Activated T-cell treated with anti-CD3 and anti-CD28 coated beads for 1 hour (primary cell): ENCODE results near the gene TMEM86B.
A peak's percentile ranks its signal among the peaks of the same experiment; 100 is the strongest.

Source experiments
- DNase-seq: peaks from one replicate; pipeline ENCODE4 v3.0.0-alpha.2; 2020; ENCODE audit warnings: low read depth

The TMEM86B gene, protein sequence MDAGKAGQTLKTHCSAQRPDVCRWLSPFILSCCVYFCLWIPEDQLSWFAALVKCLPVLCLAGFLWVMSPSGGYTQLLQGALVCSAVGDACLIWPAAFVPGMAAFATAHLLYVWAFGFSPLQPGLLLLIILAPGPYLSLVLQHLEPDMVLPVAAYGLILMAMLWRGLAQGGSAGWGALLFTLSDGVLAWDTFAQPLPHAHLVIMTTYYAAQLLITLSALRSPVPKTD

DNA sequence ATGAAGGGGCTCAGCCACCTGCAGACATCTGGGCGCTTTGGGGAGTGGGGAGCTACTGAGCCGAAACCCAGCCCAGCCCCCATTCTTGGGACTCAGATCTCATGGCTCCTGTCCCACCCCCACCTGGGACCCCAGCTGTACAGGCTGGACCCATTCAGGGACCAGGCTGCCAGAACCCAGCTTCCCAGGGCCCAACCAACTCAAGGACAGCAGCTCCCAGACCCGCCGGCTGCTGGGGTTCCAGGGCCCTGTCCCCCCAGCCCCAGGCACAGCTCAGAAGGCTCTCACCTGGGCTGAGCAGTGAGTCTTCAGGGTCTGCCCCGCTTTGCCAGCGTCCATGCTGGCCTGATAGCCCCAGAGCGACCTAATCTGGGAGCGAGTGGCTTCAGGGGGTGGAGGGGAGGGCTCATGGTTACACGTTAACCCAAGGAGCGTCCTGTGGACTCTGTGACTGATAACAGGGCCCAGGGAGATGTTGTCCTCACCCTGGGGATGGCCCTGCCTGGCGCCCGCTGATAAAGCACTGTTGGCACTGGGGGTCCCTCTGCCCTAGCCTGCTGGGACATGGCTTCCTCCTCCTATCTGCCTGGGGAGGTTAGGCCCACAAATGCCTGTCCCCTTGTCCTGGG lies at the start of gene TMEM86B:
TSS of gene TMEM86B (minus strand) at position 361 of the 629 bp plus-strand sequence. CDS start at position 339, 22 bp downstream.
- no peak for DNase-seq

DNA sequence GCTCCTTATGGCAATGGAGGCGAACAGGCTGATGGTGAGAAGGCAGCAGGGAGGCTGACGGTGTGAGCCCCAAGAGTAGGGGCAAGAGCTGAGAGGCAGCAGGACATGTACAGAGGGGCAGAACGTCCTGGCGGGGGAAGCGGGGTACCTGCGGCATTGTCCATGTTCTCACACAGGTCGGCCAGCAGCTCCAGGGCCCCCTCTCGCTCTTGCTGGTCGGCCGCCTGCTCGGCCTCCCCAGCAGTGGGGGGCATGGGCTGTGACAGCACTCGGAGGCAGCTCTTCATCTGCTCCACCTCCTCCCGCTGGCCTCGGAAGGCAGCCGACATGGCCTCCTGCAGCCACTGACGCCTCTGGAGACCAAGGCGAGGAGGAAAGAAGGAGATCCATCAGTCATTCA lies 48.9 kb upstream of the TMEM86B start:
- DNase-seq = no peak

DNA sequence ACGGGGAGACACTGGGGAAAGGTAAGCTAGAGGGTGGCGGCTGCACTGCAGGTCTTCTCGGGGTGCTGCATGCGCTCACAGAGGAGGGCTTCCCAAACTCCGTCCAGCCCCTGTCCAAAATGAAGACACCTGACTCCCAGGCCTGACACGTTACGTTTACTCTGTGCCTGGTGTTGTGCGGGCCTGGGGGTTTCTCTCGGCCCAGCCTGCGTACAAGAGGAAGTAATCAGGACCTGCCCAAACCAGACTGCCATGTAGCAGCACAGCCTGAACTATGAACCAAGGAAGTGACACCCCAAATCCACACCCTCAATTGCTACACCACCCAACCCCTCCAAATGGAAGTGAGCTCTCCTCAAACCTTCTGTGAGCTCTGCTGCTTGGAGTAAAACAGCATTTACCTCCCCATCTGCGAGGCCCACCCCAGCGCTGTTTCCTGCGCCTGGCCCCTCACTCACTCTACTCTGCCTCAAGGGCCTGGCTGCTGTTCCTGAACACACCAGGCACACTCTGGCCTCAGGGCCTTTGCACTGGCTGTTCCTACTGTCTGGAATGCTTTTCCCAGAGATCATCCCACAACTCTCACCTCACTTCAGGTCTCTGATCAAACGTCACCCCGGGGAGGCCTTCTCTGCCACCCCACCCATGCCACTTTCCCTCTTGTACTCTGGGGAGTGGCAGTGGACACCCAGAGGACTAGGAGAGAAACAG lies 48.3 kb upstream of the TMEM86B start:
- DNase-seq = no peak

DNA sequence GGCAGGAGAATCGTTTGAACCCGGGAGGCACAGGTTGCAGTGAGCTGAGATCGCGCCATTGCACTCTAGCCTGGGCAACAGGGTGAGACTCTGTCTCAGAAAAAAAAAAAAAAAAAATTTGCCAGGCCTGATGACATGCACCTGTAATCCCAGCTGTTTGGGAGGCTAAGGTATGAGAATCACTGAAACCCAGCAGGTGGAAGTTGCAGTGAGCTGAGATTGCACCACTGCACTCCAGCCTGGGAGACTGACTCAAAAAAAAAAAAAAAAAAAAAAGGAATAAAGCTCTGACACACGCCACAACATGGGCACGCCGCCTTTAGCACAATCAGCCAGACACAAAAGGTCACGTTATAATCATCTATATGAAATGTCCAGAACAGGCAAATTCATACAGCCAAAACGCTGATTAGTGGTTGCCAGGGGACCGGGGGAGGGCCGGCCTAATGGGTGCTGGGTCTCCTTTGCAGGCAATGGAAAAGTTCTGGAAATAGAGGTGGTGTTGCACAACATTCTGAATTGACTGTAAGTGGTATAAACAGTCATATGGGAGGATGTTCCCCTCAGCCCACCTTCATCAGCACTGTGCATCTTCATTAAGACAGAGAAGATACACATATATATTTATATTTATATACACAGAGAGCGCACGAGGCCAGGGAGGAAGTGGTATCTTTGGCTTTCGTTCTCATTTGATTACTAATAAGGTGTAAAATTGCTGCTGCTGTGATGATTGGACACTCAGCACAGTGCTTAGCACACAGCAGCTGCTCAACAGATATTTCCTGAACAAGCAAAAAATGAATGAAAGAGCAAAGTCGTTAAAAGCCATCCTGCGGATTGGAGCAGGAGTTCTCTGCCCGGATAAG lies 47.5 kb upstream of the TMEM86B start:
- DNase-seq = no peak

DNA sequence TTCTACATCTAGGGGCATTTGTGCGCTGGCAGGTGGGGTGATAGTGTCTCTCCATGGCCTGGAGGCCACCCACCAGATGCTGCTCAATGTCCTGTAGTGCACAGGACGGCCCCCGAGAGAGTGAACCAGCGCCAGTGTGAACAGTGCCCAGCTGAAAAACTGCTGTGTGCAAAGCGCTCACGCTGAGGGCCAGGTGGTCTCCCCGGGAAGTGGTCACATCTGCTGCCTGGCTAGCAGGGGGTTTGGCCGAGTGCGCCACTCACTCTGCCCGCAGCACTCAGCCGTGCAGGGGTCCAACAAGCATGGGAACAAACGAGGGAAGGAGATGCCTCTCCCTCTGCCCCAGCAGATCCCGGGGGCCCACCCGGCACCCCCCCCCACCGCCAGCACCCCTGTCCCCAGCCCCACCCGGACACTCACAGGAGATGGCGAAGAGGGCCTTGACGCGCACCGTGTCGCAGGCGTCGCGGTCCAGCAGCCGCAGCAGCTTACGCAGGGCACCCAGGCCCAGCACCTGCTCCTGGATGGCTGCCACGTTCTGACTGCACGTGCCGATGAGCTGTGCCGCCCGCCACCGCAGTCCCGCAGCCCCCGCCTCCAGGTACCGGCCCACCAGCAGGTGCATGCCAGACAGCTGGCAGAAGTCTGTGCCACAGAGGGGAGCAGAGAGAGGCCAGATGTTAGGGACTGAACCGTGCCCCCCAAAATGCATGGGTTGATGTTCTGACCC lies 45.6 kb upstream of the TMEM86B start:
- DNase-seq = no peak

DNA sequence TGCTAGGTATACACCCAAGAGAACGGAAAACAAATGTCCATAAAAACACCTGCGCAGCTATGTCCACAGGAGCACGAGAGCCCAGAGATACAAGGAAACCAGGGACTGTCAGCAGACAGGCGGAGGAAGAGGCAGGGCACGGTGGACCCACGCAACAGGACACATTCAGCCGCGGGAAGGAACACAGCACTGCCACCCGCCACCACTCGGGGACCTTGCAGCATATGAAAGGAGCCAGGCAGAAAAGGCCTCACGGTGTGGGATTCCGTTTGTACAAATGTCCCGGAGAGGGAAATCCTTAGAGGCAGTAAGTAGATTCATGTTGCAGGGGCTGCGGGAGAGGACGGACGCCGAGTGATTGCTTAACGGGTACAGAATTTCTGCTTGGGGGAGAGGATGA lies 43.6 kb upstream of the TMEM86B start:
- DNase-seq = no peak

DNA sequence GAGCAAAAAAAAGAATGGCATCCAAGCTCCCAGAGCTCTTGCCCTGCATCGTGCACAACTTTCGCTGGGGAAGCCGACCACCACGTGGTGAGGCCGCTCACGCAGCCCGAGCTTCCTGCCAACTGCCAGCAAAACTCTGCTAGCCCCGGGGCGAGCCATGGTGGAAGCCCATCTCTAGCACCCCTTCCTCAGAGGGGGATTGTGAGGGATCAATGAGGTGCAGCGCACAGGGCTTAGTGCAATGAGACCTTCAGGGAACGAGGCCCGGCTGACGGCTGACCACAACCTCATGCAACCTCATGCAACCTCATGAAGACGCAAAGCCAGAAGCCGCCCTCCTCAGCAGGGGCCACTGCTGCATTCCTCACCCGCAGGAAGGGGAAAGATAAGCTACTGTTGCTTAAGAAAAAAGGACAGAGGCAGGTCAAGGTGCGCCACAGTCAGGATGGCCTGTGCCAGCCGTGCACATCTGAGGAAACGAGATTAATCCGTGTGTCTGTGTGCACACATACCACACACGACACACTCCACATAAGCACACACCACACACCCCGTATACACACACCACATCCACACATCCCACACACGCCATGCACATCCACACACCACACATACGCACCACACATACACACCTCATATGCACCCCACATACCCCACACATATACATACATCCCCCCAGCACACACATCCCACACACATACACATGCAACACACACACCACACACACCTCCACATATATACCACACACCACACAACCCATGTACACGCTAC lies 41.8 kb upstream of the TMEM86B start:
- DNase-seq = no peak

DNA sequence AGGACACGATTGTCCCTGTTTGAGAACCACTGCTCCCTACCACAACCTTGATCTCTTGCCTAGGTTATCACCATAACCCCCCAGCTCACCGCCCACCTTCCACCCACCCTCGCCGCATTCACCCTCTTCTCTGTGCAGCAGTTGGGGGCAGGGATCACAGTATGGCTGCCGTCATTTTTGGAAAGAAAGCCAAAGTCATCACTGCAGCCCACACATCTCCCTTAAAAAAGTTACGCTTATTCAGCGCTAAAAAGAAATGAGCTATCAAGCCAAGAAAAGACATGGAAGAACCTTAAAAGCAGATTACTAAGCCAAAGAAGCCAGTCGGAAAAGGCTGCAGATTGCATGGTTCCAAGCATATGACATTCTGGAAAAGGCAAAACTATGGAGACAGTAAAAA lies 40.7 kb upstream of the TMEM86B start:
- DNase-seq = no peak

DNA sequence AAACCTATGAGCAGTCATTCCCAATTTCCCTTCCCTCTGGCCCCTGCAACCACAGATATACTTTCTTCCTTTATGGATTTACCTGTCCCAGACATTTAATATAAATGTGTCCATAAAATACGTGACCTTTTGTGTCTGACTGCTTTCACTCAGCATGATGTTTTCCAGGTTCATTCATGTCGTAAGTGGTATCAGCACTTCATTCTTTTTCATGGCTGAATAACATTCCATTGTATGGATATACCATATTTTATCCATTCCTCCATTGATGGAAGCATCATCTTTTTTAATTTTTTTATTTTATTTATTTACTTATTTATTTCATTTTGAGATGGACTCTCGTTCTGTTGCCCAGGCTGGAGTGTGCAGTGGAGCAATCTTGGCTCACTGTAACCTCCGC lies 38.3 kb upstream of the TMEM86B start:
- DNase-seq = no peak

DNA sequence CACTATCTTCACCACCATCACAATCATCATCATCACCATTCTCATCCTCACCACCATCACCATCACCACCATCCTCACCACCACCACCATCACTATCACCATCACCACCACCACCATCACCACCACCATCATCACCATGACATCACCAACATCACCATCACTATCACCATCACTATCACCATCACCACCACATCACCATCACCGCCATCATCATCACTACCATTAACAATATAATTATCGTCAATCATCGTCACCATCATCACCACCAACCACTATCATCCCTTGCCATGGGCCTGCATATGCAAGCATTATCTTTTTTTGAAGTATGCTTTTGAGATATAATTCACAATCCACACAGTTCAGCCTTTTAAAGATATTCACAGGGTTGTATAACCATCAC lies 37.8 kb upstream of the TMEM86B start:
- DNase-seq = no peak

DNA sequence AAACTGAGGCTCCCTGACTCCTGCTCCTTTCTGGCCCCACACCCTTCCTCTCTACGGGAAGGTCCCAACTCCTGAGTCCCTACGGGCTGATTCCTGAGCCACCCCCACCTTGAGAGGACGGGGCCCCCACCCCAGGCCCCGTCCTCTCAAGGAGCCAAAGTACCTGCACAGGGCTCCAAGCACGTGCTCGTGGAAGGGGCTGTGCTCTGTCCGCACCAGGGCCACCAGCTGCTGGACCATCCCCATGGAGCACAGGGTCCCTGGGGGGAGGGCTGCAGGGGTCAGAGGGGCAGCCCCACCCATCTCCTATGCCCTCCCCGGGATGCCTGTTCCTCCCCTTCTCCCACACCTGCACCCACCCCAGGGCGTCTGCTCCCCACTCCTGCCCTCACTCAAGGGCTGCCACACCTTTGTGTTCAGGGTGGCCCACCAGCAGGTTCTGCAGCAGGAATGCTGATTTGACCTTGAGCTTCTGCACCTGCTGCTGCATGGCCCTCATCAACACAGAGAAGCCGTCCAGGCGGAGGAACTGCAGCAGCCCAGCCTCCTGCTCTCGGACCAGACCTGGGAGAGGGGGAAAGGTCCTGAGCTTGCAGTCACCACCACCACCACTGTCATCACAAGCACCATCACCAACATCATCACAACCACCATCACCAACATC lies 37.3 kb upstream of the TMEM86B start:
- no peak for DNase-seq

DNA sequence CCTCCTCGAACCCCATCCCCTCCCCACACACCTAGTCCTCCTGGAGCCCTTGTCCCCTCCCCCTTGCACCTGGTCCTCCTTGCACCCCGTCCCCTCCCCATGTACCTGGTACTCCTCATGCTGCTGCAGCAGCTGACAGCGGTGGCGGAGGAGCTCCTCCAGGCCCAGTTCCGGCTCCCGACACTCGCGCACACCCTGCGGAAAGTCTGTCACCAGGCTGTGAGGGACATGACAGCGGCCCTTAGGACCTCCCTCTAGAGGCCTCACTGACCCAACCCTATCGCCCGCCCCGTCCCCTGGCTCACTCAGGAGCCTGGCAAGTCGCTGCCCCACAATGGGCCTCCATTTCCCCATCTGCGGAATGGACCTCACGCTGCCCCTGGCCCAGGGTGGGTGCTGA lies 36.6 kb upstream of the TMEM86B start:
- no peak for DNase-seq

DNA sequence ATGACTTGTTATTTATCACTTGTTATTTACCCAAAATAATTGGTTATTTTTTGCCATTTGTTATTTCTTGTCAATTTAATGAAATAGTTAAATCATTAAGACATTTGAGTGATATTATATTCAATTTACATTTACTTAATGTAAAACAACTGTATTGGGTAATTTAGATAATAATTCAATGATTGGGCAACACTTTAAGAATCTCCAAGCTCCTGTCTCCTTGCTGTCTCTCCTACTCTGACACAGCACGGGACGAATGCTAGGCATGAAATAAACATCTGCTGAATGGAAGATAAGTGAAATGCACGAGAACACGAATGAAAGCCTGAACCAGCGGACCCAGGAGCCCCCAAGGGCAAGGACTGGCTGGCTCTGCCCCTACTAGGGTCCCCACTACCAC lies 36.0 kb upstream of the TMEM86B start:
- DNase-seq = no peak

DNA sequence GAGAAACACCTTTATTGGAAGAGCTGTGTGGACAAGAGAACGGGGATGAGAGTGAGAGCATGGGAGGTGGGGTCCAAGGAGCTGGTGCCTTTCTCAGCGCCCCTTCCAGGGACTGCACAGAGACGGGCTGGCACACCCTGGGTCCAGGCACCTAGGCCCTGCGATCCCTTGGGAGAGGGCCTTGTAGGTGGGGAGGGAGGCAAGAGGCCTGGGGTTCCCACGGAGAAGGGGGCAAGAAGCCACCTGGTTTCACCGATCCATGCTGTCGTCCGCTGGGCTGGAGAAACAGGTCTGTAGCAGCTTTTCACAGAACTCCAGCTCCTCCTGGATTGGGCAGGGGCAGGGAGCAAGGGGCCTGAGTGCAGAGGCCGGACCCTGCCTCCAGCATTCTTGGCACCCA lies 33.8 kb upstream of the TMEM86B start:
- no peak for DNase-seq

DNA sequence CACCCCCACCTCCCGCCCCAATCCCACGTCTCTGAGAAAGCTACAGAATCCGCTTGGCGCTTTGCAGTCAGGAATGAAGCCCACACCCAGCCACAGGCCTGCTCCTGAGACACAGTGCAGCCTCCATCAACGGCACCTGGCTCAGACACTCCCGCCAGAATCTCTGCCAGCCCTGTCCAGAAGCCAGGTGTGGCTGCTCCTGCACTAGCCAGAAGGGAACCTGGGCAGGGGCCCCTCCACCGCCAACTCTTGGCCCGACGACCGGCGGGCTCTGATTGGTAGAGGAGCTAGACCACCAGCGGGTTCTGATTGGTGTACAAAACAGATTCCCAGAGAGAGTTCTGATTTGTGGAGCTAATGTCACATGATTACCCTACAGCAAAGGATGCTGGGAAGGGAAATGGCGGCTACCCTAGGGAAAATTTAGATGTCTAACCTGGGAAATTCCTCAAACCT lies 33.1 kb upstream of the TMEM86B start:
- no peak for DNase-seq

DNA sequence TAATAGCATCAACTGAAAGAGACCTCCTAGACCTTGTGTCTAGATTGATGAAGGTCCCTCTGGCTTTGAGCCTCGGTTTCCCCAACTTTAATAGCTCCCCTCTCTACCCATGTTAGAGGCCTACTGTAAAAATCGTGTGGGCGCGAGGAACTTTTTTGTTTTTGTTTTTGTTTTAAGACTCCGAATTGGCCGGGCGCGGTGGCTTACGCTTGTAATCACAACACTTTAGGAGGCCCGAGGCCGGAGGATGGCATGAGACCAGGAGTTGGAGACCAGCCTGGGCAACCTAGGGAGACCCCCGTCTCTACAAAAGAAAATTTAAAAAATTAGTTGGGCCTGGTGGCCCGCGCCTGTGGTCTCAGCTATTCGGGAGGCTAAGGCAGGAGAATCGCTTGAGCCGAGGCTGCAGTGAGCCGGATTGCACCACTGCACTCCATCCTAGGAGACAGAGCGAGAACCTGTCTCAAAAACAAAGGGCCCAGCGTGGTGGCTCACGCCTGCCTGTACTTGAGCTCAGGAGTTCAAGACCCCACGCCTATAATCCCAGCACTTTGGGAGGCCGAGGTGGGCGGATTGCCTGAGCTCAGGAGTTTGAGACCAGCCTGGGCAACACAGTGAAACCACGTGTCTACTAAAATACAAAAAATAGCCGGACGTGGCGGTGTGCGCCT lies 31.1 kb upstream of the TMEM86B start:
- DNase-seq = no peak

DNA sequence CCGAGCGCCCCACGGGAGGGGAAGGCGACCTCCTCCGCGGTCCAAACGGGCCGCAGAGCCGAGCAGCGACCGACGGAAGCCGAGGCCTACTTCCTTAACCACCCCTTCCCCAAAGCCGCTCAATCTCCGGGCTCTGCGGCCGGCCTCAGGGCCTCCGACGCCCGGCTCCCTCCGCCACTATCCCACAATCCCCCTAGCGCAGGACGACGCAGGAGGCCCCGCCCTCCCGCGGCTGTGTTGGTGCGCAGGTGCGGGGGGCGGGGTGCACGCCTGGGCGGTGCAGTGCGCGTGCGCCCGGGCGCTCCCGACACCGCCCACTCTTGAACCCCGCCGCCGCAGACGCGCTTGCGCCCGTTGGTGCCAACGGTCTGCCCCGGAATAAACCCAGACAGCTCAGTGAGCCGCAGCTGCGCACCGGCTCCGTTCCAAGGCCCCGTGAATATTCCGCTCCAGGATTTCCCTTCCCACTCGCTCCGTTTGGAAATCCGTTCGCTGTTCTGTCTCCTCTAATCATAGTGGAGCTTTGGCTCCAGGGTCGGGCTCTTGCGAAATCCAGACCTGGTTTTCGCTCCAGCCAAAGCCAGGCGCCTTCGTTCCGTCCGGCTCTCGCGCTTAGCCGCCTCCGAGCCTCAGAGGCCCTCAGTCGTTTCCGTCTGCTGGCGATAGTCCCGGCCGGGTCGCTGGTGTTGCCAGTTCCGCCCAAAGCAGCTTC lies 30.4 kb upstream of the TMEM86B start, which contains the start of gene PPP6R1:
TSS of gene PPP6R1 (minus strand) at position 190 of the 712 bp plus-strand sequence. CDS start 11,914 bp downstream, outside the sequence.
- peak; percentile 89 for DNase-seq

DNA sequence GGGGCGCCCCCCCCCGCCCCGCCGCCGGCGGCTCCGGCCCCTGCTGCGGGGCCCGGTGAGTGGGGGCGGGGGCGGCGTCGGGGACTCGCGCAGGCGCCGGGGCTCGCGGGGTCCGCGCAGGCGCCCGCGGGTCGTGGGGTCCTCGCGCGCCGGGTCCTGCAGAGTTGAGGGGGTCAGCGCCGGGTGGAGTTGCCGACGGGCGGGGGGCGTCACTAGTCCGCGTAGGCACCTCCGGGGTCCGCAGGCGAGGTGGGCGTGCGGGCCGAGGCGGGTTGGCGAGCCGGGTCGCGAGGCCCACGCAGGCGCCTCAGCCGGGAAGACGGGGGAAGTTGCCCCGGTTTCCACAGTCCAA lies 29.9 kb upstream of the TMEM86B start:
- DNase-seq = peak; percentile 41
